Endothelial cell of umbilical vein (primary cell): ENCODE data around the gene RIMBP2. TPM values are rescaled to one million over a fixed set of nuclear protein-coding genes. Genes with fewer than 3 reads are reported as not detected.

ENCODE experiments used
- BruUV-seq: library from RNA; stranded (reverse); fragments of 400-500 nt; replicated peaks from 2 replicates; lab custom pipeline; 2021; lab: Mats Ljungman, UMichigan
- CTCF ChIA-PET: fragments of 300-600, 350-600 bp; sonication (Branson Sonifier 250); formaldehyde crosslinking; loops from one replicate; lab custom pipeline; 2021; ENCODE audit warnings: antibody characterized with exemption, inconsistent platforms; lab: Charles Lee
- POLR2A ChIA-PET: fragments of 300-600, 350-600 bp; sonication (Branson Sonifier 250); formaldehyde crosslinking; loops from one replicate; lab custom pipeline; 2021; ENCODE audit warnings: antibody characterized with exemption, inconsistent platforms; lab: Charles Lee
- DNase-seq: peaks from one replicate; pipeline ENCODE4 v3.0.0-alpha.2; 2011; ENCODE audit warnings: low read depth, low spot score
- FAIRE-seq: peaks from 2 replicates; lab custom pipeline; 2011; peaks lifted over from hg19 to GRCh38; lab: Jason Lieb, UNC
- H2AFZ ChIP-seq: 2 replicates; pipeline ENCODE4 v1.6.0; 2012; ENCODE audit warnings: low read depth, low read length, control low read depth, inconsistent platforms
- H3K27ac ChIP-seq: 2 replicates; pipeline ENCODE4 v1.5.1; 2011; ENCODE audit warnings: low read depth, mild to moderate bottlenecking, control low read depth, low read length, moderate library complexity; ENCODE audit not compliant: insufficient read depth
- H3K27me3 ChIP-seq, 2 experiments: 2 replicates each; pipeline versions ENCODE4 v1.6.0 to v1.6.1; 2011; ENCODE audit warnings: low read length in 2 of 2, mixed read lengths in 1 of 2; ENCODE audit not compliant: control insufficient read depth in 2 of 2, insufficient read depth in 2 of 2
- H3K36me3 ChIP-seq, 2 experiments: 2 replicates in 1 of 2; 3 replicates in 1 of 2; pipeline ENCODE4 v1.5.1; 2011; ENCODE audit warnings: low read length in 2 of 2, mild to moderate bottlenecking in 1 of 2, moderate library complexity in 1 of 2; ENCODE audit not compliant: control insufficient read depth in 2 of 2, insufficient read depth in 2 of 2; ENCODE audit errors: extremely low read depth in 1 of 2
- H3K4me1 ChIP-seq: 3 replicates; pipeline ENCODE4 v1.5.1; 2011; ENCODE audit warnings: mild to moderate bottlenecking, low read length; ENCODE audit not compliant: control insufficient read depth, insufficient read depth; ENCODE audit errors: extremely low read depth
- H3K4me2 ChIP-seq: 2 replicates; pipeline ENCODE4 v1.6.1; 2011; ENCODE audit warnings: low read length, control low read depth, mixed read lengths; ENCODE audit not compliant: insufficient read depth
- H3K4me3 ChIP-seq, 3 experiments: fragments of 200-600 bp in 1 of 3; sonication (generic), shearing (Covaris generic) in 1 of 3; replicated peaks in 1 of 3; 2 replicates each; pipeline ENCODE4 v1.5.1; 2011 to 2016; ENCODE audit warnings: control low read depth in 3 of 3, low read length in 3 of 3, mild to moderate bottlenecking in 2 of 3, inconsistent platforms in 1 of 3, low read depth in 1 of 3, moderate library complexity in 1 of 3; ENCODE audit not compliant: insufficient read depth in 1 of 3
- H3K79me2 ChIP-seq: 2 replicates; pipeline ENCODE4 v1.6.0; 2012; ENCODE audit warnings: low read length, inconsistent platforms; ENCODE audit not compliant: control insufficient read depth, insufficient read depth
- H3K9ac ChIP-seq: replicated peaks from 2 replicates; pipeline ENCODE3; 2011; ENCODE audit warnings: low read length, control low read depth; ENCODE audit not compliant: insufficient read depth; ENCODE audit errors: extremely low read depth
- H3K9me1 ChIP-seq: replicated peaks from 3 replicates; pipeline ENCODE4 v1.6.0; 2011; ENCODE audit warnings: mild to moderate bottlenecking, low read length; ENCODE audit not compliant: control insufficient read depth, insufficient read depth; ENCODE audit errors: extremely low read depth
- H3K9me3 ChIP-seq: replicated peaks from 2 replicates; pipeline ENCODE4 v1.5.1; 2012; ENCODE audit warnings: low read length, inconsistent platforms; ENCODE audit not compliant: control insufficient read depth, insufficient read depth
- H4K20me1 ChIP-seq: replicated peaks from 2 replicates; pipeline ENCODE3; 2011; ENCODE audit warnings: mild to moderate bottlenecking, low read length; ENCODE audit not compliant: control insufficient read depth, insufficient read depth; ENCODE audit errors: extremely low read depth
- EZH2 ChIP-seq: IDR thresholded peaks from 2 replicates; pipeline ENCODE4 v1.6.1; 2012; ENCODE audit warnings: borderline replicate concordance, low read depth, mild to moderate bottlenecking, moderate library complexity, low read length, inconsistent platforms; ENCODE audit not compliant: severe bottlenecking
- FOS ChIP-seq: IDR thresholded peaks from 2 replicates; pipeline ENCODE4 v1.6.1; 2011; ENCODE audit warnings: mild to moderate bottlenecking, low read length, moderate library complexity, borderline replicate concordance; ENCODE audit not compliant: insufficient read depth
- GATA2 ChIP-seq: IDR thresholded peaks from 2 replicates; pipeline ENCODE4 v1.7.0; 2011; ENCODE audit warnings: low read depth, mild to moderate bottlenecking, moderate library complexity, mixed read lengths, low read length; ENCODE audit not compliant: insufficient read length, insufficient read depth
- JUN ChIP-seq: IDR thresholded peaks from 2 replicates; pipeline ENCODE4 v1.6.1; 2011; ENCODE audit warnings: borderline replicate concordance, low read depth; ENCODE audit not compliant: insufficient read length, insufficient read depth
- MYC ChIP-seq: IDR thresholded peaks from one replicate; pipeline ENCODE4 v1.6.1; 2011; ENCODE audit warnings: mild to moderate bottlenecking, low read depth, low read length
- POLR2A ChIP-seq: IDR thresholded peaks from 2 replicates; pipeline ENCODE4 v1.6.1; 2012; ENCODE audit warnings: low read depth, mild to moderate bottlenecking, control low read depth, low read length
- POLR2AphosphoS5 ChIP-seq: IDR thresholded peaks from 2 replicates; pipeline ENCODE4 v1.6.1; 2012; ENCODE audit warnings: low read depth, mild to moderate bottlenecking, control low read depth, low read length, moderate library complexity; ENCODE audit not compliant: insufficient read depth
- dilution Hi-C: fragments of 300-500 bp; cut with MboI; formaldehyde crosslinking; loops from one replicate; pipeline ENCODE4 v1.15.0; 2019; ENCODE audit warnings: low sequenced_read_pairs; ENCODE audit not compliant: extremely low pct_ligation_motif_present
- intact Hi-C: fragments of 100-400 bp; cut with micrococcal nuclease; formaldehyde crosslinking; loops from one replicate; pipeline ENCODE4 v1.10.0; 2022
- polyA plus RNA-seq, 4 experiments: library from polyadenylated mRNA; depleted of rRNA in 3 of 4; stranded (reverse) in 3 of 4; unstranded in 1 of 4; fragments of >200 nt; gene quantifications; 2 replicates each; pipeline versions ENCODE4 v1.2.1 to v1.2.3, GENCODE V29; 2011 to 2012; ENCODE audit warnings: missing spikeins in 1 of 4
- total RNA-seq: library from RNA; stranded (reverse); gene quantifications from 2 replicates; pipeline ENCODE4 v1.2.3, GENCODE V29; 2021
- TF ChIP-seq, protein P1 (sequence below), 2 donors: IDR thresholded peaks; 1 replicate in 1 of 2; 2 replicates in 1 of 2; pipeline ENCODE4 v1.5.1; 2011; ENCODE audit warnings: low read length in 2 of 2, mild to moderate bottlenecking in 2 of 2, moderate library complexity in 2 of 2, control low read depth in 1 of 2, inconsistent platforms in 1 of 2, low read depth in 1 of 2; ENCODE audit not compliant: insufficient read depth in 1 of 2; ENCODE audit errors: extremely low read depth in 1 of 2
- TF ChIP-seq, protein P2 (sequence below): IDR thresholded peaks from 2 replicates; pipeline ENCODE4 v1.6.1; 2011; ENCODE audit not compliant: insufficient read depth, insufficient read length

The RIMBP2 gene
- total and polyA plus RNA-seq, 2 donors (not counting 3 experiments of a cell fraction or from before 2014, with no cell fraction given): 0.04 TPM; not detected in 1

DNA sequence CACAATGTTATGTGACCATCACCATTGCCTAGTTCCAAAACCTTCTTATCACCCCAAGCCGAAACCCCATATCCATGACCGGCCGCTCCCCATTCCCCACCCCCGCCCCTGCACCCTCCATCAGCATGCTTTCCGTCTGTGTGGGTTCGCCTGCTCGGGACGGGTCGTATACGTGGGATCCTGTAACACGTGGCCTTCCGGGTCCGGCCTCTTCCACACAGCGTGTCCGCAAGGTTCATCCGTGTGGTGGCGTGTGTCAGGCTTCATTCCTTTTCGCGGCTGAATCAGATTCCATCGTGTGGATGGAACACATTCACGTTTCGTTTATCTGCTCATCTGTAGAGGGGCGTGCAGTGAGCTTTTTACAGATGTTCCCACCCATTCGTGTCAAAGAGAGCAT lies 41.4 kb downstream of the RIMBP2 start:
- no peak overlapping the region for H3K4me3 ChIP-seq
- H3K9me1 ChIP-seq: no peaks in the 10 kb centered on the region
- H4K20me1 ChIP-seq: no peaks in the 10 kb centered on the region
- FAIRE-seq: no peak
- DNase-seq: no peak
- H3K79me2 ChIP-seq: no peaks in the 10 kb centered on the region
- intact Hi-C loops: no loop called here
- no peaks in the 10 kb centered on the region for H3K36me3 ChIP-seq
- POLR2A ChIA-PET: no interaction called here
- TF ChIP-seq EZH2 (no peak), JUN (no peak), POLR2AphosphoS5 (no peak), POLR2A (no peak), MYC (no peak), FOS (no peak), GATA2 (no peak)
- TF ChIP-seq, protein P1, sequence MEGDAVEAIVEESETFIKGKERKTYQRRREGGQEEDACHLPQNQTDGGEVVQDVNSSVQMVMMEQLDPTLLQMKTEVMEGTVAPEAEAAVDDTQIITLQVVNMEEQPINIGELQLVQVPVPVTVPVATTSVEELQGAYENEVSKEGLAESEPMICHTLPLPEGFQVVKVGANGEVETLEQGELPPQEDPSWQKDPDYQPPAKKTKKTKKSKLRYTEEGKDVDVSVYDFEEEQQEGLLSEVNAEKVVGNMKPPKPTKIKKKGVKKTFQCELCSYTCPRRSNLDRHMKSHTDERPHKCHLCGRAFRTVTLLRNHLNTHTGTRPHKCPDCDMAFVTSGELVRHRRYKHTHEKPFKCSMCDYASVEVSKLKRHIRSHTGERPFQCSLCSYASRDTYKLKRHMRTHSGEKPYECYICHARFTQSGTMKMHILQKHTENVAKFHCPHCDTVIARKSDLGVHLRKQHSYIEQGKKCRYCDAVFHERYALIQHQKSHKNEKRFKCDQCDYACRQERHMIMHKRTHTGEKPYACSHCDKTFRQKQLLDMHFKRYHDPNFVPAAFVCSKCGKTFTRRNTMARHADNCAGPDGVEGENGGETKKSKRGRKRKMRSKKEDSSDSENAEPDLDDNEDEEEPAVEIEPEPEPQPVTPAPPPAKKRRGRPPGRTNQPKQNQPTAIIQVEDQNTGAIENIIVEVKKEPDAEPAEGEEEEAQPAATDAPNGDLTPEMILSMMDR (IDR thresholded peaks at IDR 0.05; ENCODE audit: extremely low read depth in 1 of 2, insufficient read depth in 1 of 2, low read depth in 1 of 2, low read length in 2 of 2): no peak
- TF ChIP-seq, protein P2, sequence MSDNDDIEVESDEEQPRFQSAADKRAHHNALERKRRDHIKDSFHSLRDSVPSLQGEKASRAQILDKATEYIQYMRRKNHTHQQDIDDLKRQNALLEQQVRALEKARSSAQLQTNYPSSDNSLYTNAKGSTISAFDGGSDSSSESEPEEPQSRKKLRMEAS: no peak
- H3K27ac ChIP-seq: no peak overlapping the region
- no peak overlapping the region for H3K4me2 ChIP-seq
- H3K9me3 ChIP-seq: peaks cover 10% of the 10 kb centered on the region
- no peak overlapping the region for H3K9ac ChIP-seq
- no peaks in the 10 kb centered on the region for H3K27me3 ChIP-seq
- no TSS peak for BruUV-seq
- no peaks in the 10 kb centered on the region for H3K4me1 ChIP-seq
- dilution Hi-C loops: no loop called here
- CTCF ChIA-PET: no interaction called here
- H2AFZ ChIP-seq: no peak overlapping the region
